KMS-11 (cell line): ENCODE data around the gene MYF6.

Experiments used
- H2AFZ ChIP-seq: fragments of 200-600 bp; sonication (generic); 2 replicates; pipeline ENCODE4 v1.6.1; 2016; ENCODE audit warnings: antibody characterized with exemption, mixed run types, low read depth
- H3K27ac ChIP-seq: fragments of 200-600 bp; sonication (generic); 2 replicates; pipeline ENCODE4 v1.6.1; 2016; ENCODE audit warnings: mild to moderate bottlenecking, mixed run types
- H3K27me3 ChIP-seq: fragments of 200-600 bp; sonication (generic); 2 replicates; pipeline ENCODE4 v1.6.1; 2017; ENCODE audit warnings: mild to moderate bottlenecking, low read depth, mixed run types, moderate library complexity; ENCODE audit not compliant: insufficient read depth
- H3K36me3 ChIP-seq: fragments of 200-600 bp; sonication (generic); 2 replicates; pipeline ENCODE4 v1.6.1; 2017; ENCODE audit warnings: mild to moderate bottlenecking, mixed run types; ENCODE audit not compliant: insufficient read depth
- H3K4me1 ChIP-seq: fragments of 200-600 bp; sonication (generic); 2 replicates; pipeline ENCODE4 v1.6.1; 2016; ENCODE audit warnings: mild to moderate bottlenecking, low read depth, mixed run types; ENCODE audit not compliant: poor library complexity, severe bottlenecking
- H3K4me2 ChIP-seq: fragments of 200-600 bp; sonication (generic); 2 replicates; pipeline ENCODE4 v1.7.0; 2016; ENCODE audit warnings: mild to moderate bottlenecking, mixed run types
- H3K4me3 ChIP-seq: fragments of 200-600 bp; sonication (generic); IDR thresholded peaks from 2 replicates; pipeline ENCODE4 v1.6.1; 2017; ENCODE audit warnings: low read depth, low read length, mixed read lengths; ENCODE audit not compliant: insufficient read depth
- H3K79me2 ChIP-seq: fragments of 200-600 bp; sonication (generic); 2 replicates; pipeline ENCODE4 v1.6.1; 2016; ENCODE audit warnings: low read depth, mixed run types; ENCODE audit not compliant: insufficient read depth
- H3K9ac ChIP-seq: fragments of 200-600 bp; sonication (generic); 2 replicates; pipeline ENCODE4 v1.6.1; 2016; ENCODE audit warnings: mild to moderate bottlenecking, mixed run types
- H4K20me1 ChIP-seq: fragments of 200-600 bp; sonication (generic); 2 replicates; pipeline ENCODE4 v1.6.1; 2016; ENCODE audit warnings: mild to moderate bottlenecking, mixed run types; ENCODE audit not compliant: insufficient read depth
- CTCF ChIP-seq: fragments of 200-600 bp; sonication (generic); conservative IDR thresholded peaks from 2 replicates; pipeline ENCODE4 v1.6.1; 2017; ENCODE audit warnings: low read depth, mild to moderate bottlenecking, antibody characterized with exemption, low read length, moderate library complexity, mixed read lengths

MYF6 gene

DNA sequence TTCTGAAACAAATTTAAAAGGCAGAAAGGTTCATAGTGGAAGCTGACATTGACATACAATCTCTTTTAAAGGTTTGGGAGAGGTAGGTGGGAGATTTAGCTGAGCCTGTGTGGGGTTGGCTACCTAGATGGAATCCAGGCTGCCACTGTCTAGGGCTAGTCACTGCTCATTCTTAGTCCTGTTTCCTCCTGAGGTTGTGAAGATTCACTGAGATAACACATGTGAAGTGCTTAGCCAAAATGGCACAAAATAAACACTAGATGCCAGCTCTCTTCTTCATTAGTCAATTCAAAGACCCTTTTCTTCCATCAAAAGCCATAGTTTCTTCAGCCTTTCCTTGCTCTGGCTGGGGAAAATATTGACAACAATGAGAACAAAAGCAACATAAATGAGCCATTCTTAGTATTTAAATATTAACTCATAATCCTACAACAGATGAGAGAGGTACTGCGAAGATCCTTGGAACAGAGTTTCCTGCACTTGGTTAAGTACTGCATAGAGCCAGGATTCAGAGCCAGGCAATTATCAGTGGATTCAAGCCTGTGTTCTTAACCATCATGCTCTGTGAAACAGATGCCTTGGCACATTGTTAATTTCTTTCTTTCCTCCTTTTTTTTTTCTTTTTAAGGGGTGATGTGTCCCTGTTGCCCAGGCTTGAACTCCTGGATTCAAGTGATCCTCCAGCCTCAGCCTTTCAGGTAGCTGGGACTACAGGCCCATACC is 3.5 kb downstream of the MYF6 start:
- Histone ChIP-seq H3K4me3 (no peak overlapping the region), H3K79me2 (no peaks in the 10 kb centered on the region)
- 0 out of 2 replicates have a peak, but pooled peaks have one; percentile 31 for TF ChIP-seq CTCF

GRCh38 chr12:80711866-80712265 is 4.4 kb downstream of the MYF6 start:
- H3K4me1 ChIP-seq, result peaks cover under 1% of the 10 kb centered on the region
- H3K4me3 ChIP-seq, result no peak overlapping the region
- no peak overlapping the region for H3K4me2 ChIP-seq
- no peaks in the 10 kb centered on the region for H3K36me3 ChIP-seq
- H3K27ac ChIP-seq, result no peak overlapping the region
- H4K20me1 ChIP-seq, result no peaks in the 10 kb centered on the region
- H2AFZ ChIP-seq, result no peak overlapping the region
- no peaks in the 10 kb centered on the region for H3K79me2 ChIP-seq
- no peak for TF ChIP-seq CTCF
- no peak overlapping the region for H3K9ac ChIP-seq
- H3K27me3 ChIP-seq, result no peaks in the 10 kb centered on the region

More for the DNA sequence above, 3.5 kb downstream of the MYF6 start:
- H3K4me1 ChIP-seq, result peaks cover 11% of the 10 kb centered on the region
- no peaks in the 10 kb centered on the region for H4K20me1 ChIP-seq
- no peak overlapping the region for H3K9ac ChIP-seq
- no peak overlapping the region for H3K27ac ChIP-seq
- no peak overlapping the region for H3K4me2 ChIP-seq
- H2AFZ ChIP-seq, result no peak overlapping the region
- H3K36me3 ChIP-seq, result no peaks in the 10 kb centered on the region
- no peaks in the 10 kb centered on the region for H3K27me3 ChIP-seq

- Histone ChIP-seq H3K36me3 (no peaks in the 10 kb centered on the region), H3K27ac (no peak overlapping the region), H2AFZ (no peak overlapping the region), H3K9ac (no peak overlapping the region), H4K20me1 (no peaks in the 10 kb centered on the region), H3K4me3 (no peak overlapping the region), H3K4me2 (no peak overlapping the region), H3K4me1 (no peaks in the 10 kb centered on the region), H3K79me2 (no peaks in the 10 kb centered on the region), H3K27me3 (no peaks in the 10 kb centered on the region)
- TF ChIP-seq CTCF, result no peak
Measured at GRCh38 chr12:80712866-80713265, 5.4 kb downstream of the MYF6 start.

DNA sequence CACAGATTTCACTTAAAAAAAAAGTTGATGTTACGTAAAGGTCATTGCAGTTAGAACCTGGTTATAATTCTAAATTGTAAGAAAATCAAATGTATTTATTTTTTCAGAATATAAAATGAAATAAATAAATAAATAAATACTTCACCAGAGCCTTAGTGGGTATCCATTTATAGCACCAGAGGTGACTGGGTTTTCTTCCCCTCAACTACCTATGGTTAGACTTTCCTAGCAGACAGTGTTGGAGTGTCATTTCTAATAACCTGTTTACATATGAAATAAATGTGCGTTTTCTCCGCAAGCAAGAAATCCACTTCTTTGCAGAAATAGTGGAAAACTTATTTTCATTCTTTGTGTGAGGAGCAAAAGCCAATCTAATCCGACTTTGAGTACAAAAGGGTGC is 6.0 kb downstream of the MYF6 start:
- no peak overlapping the region for H3K4me3 ChIP-seq
- H3K36me3 ChIP-seq, result no peaks in the 10 kb centered on the region
- H3K9ac ChIP-seq, result no peak overlapping the region
- H3K27ac ChIP-seq, result no peak overlapping the region
- H3K79me2 ChIP-seq, result no peaks in the 10 kb centered on the region
- H3K4me1 ChIP-seq, result no peaks in the 10 kb centered on the region
- no peaks in the 10 kb centered on the region for H3K27me3 ChIP-seq
- no peak overlapping the region for H2AFZ ChIP-seq
- no peaks in the 10 kb centered on the region for H4K20me1 ChIP-seq
- TF ChIP-seq CTCF, result no peak
- H3K4me2 ChIP-seq, result no peak overlapping the region
